ENCODE data around the gene TRIM33. TPM values are rescaled to one million over a fixed set of nuclear protein-coding genes. Genes with fewer than 3 reads are reported as not detected.
A peak's percentile ranks its signal among the peaks of the same experiment; 100 is the strongest.
"Not testable (repeated sequence)": the region's sequence is repeated elsewhere in the genome, so short reads cannot be mapped to it uniquely, and the experiment has no call there.

TRIM33 gene
- total and polyA plus RNA-seq, 2 of the 8 experiments (the other 6 are each of a cell fraction or from before 2014, with no cell fraction given) = 17.1 to 52.3 TPM

GRCh38 chr1:114363230-114363629, 147.8 kb downstream of the TRIM33 start:
- H3K4me1 ChIP-seq (replicated peaks in 1 of 4; ENCODE audit: control insufficient read depth in 3 of 4, insufficient read depth in 4 of 4, low read length in 3 of 4); H3K27me3 ChIP-seq (replicated peaks in 1 of 4; ENCODE audit: control insufficient read depth in 3 of 4, extremely low read depth in 1 of 4, insufficient read depth in 3 of 4, low read length in 3 of 4); H3K4me3 ChIP-seq (ENCODE audit: extremely low read depth in 1 of 4, insufficient read depth in 2 of 4, low read depth in 3 of 4, low read length in 4 of 4); H2BK12ac ChIP-seq (ENCODE audit: low read depth, low read length); DNase-seq (ENCODE audit: low read depth in 1 of 2, low spot score in 2 of 2); H3K4me2 ChIP-seq (ENCODE audit: insufficient read depth in 1 of 2, low read depth in 2 of 2, low read length in 2 of 2); H4K20me1 ChIP-seq (replicated peaks in 1 of 2; ENCODE audit: control insufficient read depth in 1 of 2, insufficient read depth in 2 of 2, low read length in 2 of 2); H2AFZ ChIP-seq (ENCODE audit: low read length); H2BK120ac ChIP-seq (replicated peaks; ENCODE audit: low read depth, low read length); H2AK5ac ChIP-seq (ENCODE audit: low read depth, low read length); H4K5ac ChIP-seq (ENCODE audit: insufficient read length, low read depth, low read length); H3K9ac ChIP-seq (replicated peaks in 1 of 4; ENCODE audit: extremely low read depth in 1 of 4, low read depth in 3 of 4, low read length in 3 of 4); H3K79me2 ChIP-seq (ENCODE audit: control insufficient read depth in 1 of 2, insufficient read depth in 2 of 2, low read length in 2 of 2); H2BK20ac ChIP-seq (ENCODE audit: low read length); FAIRE-seq; H3K14ac ChIP-seq (ENCODE audit: insufficient read length); H3K56ac ChIP-seq (replicated peaks; ENCODE audit: insufficient read length, low read depth, low read length); H3K79me1 ChIP-seq (ENCODE audit: low read depth, low read length); H3K23me2 ChIP-seq (ENCODE audit: low read depth, low read length); H3K23ac ChIP-seq (ENCODE audit: insufficient read length); H2BK15ac ChIP-seq (ENCODE audit: low read length); H3K4ac ChIP-seq (replicated peaks; ENCODE audit: insufficient read length, low read depth, low read length); H4K8ac ChIP-seq (ENCODE audit: extremely low read depth, insufficient read depth, low read length); H2BK5ac ChIP-seq (ENCODE audit: low read depth, low read length); H4K91ac ChIP-seq (replicated peaks; ENCODE audit: insufficient read length, low read length); H3K18ac ChIP-seq (ENCODE audit: extremely low read depth, low read length); POLR2A ChIA-PET (ENCODE audit: partially characterized antibody); H3K36me3 ChIP-seq (ENCODE audit: control insufficient read depth in 2 of 4, insufficient read depth in 4 of 4, low read length in 3 of 4); H3K27ac ChIP-seq (ENCODE audit: low read depth, low read length): not testable (repeated sequence)
- 83% methylated on average over 2 of the region's 2 CpGs; no CpG with 5 or more reads in 1 of the 2 experiments for WGBS, 2 experiments (ENCODE audit: extremely low coverage in 1 of 2, insufficient coverage in 1 of 2, insufficient read length in 1 of 2, insufficient replicate concordance in 2 of 2, low coverage in 1 of 2, low lambda C conversion rate in 2 of 2, missing lambda C conversion rate in 1 of 2)
- peak in 1 of 2 experiments; percentile 89; a peak in 1 of 3 replicates for TF ChIP-seq EP300 (IDR thresholded peaks at IDR 0.05; ENCODE audit: borderline replicate concordance in 1 of 2, low read depth in 2 of 2, low read length in 2 of 2)
- CTCF ChIA-PET (ENCODE audit: partially characterized antibody) = interaction anchor here (1.2 to 2.5 kb wide), 2 partner anchors 10 to 16 kb away, joined by 4 to 10 read pairs; no protein-coding TSS in a partner anchor
- peaks cover 0 to 16% of the 10 kb centered on the region in 2 experiments; a peak in 3 of 4 replicates for H3K9me3 ChIP-seq (ENCODE audit: insufficient read depth in 2 of 2, low read depth in 1 of 2, low read length in 1 of 2)
